HepG2 (cell line): ENCODE measurements around the gene KIAA0232. TPM values are rescaled to one million over a fixed set of nuclear protein-coding genes. Genes with fewer than 3 reads are reported as not detected.

ENCODE experiments used
- DMAP1 ChIP-seq: IDR thresholded peaks from 2 replicates; pipeline ENCODE4 v1.6.1; 2016
- HMG20B ChIP-seq: conservative IDR thresholded peaks from 2 replicates; pipeline ENCODE4 v1.6.1; 2016; ENCODE audit warnings: missing genetic modification reagents, missing compliant biosample characterization
- ISL2 ChIP-seq: sonication (generic); formaldehyde crosslinking; IDR thresholded peaks from 2 replicates; pipeline ENCODE4 v1.5.0; 2020; ENCODE audit warnings: missing genetic modification reagents
- KDM2A ChIP-seq: sonication (generic); formaldehyde crosslinking; IDR thresholded peaks from 2 replicates; pipeline ENCODE4 v1.4.0; 2020; ENCODE audit warnings: low read depth, missing genetic modification reagents, borderline replicate concordance
- KDM3A ChIP-seq: IDR thresholded peaks from 2 replicates; pipeline ENCODE4 v1.6.1; 2018; ENCODE audit warnings: low read depth, missing compliant biosample characterization
- NPAS2 ChIP-seq: sonication (generic); formaldehyde crosslinking; IDR thresholded peaks from 2 replicates; pipeline ENCODE4 v1.8.0; 2022; ENCODE audit warnings: mild to moderate bottlenecking, missing genetic modification reagents, borderline replicate concordance
- PHF8 ChIP-seq: sonication (generic); formaldehyde crosslinking; IDR thresholded peaks from 2 replicates; pipeline ENCODE4 v1.5.0; 2020; ENCODE audit warnings: missing genetic modification reagents
- STAG1 ChIP-seq: sonication (generic); formaldehyde crosslinking; IDR thresholded peaks from 2 replicates; pipeline ENCODE4 v1.4.0; 2020; ENCODE audit warnings: missing genetic modification reagents
- TCF7 ChIP-seq: sonication (generic); IDR thresholded peaks from 2 replicates; pipeline ENCODE4 v1.6.1; 2016; ENCODE audit warnings: antibody characterized with exemption, low read depth
- ZMYM2 ChIP-seq: sonication (generic); formaldehyde crosslinking; IDR thresholded peaks from 2 replicates; pipeline ENCODE4 v1.8.0; 2022; ENCODE audit warnings: mild to moderate bottlenecking, missing genetic modification reagents
- ZNF34 ChIP-seq: sonication (generic); formaldehyde crosslinking; IDR thresholded peaks from 2 replicates; pipeline ENCODE4 v1.4.0; 2020; ENCODE audit warnings: mild to moderate bottlenecking, missing genetic modification reagents, borderline replicate concordance
- ZNF367 ChIP-seq: sonication (generic); formaldehyde crosslinking; IDR thresholded peaks from 2 replicates; pipeline ENCODE4 v1.4.0; 2020; ENCODE audit warnings: missing genetic modification reagents, borderline replicate concordance
- ZNF430 ChIP-seq: sonication (generic); formaldehyde crosslinking; IDR thresholded peaks from 2 replicates; pipeline ENCODE4 v1.9.0; 2021; ENCODE audit warnings: mild to moderate bottlenecking, missing genetic modification reagents
- ZNF552 ChIP-seq: sonication (generic); formaldehyde crosslinking; IDR thresholded peaks from 2 replicates; pipeline ENCODE4 v1.9.0; 2022; ENCODE audit warnings: missing genetic modification reagents, mild to moderate bottlenecking, borderline replicate concordance
- ZNF883 ChIP-seq: sonication (generic); formaldehyde crosslinking; IDR thresholded peaks from 2 replicates; pipeline ENCODE4 v1.5.1; 2020; ENCODE audit warnings: mild to moderate bottlenecking, missing genetic modification reagents; ENCODE audit errors: not compliant biosample characterization
- polyA plus RNA-seq, 8 experiments: library from polyadenylated mRNA; depleted of rRNA in 3 of 8; stranded (reverse) in 7 of 8; unstranded in 1 of 8; fragments of >200 nt; fragmentation: Illumina TruSeq in 4 of 8; extraction: Trizol in 4 of 8; gene quantifications; 2 replicates each; pipeline versions ENCODE4 v1.2.1 to v1.2.3, GENCODE V29; 2011 to 2016; ENCODE audit warnings: low read depth in 4 of 8, missing spikeins in 1 of 8, mixed read lengths in 1 of 8; ENCODE audit not compliant: insufficient read depth in 1 of 8
- total RNA-seq, 5 experiments: library from RNA; depleted of rRNA; stranded (reverse); fragments of >200 nt; fragmentation: Illumina TruSeq; extraction: Trizol; gene quantifications; 2 replicates each; pipeline ENCODE4 v1.2.3, GENCODE V29; 2016; ENCODE audit warnings: low read depth in 1 of 5
- TF ChIP-seq, protein P1 (sequence below), 2 experiments: sonication (generic) in 1 of 2; formaldehyde crosslinking in 1 of 2; IDR thresholded peaks; 2 replicates each; pipeline versions ENCODE4 v1.5.1 to v1.6.1; 2011 to 2020; ENCODE audit warnings: borderline replicate concordance in 1 of 2, low read depth in 1 of 2, low read length in 1 of 2, mild to moderate bottlenecking in 1 of 2, missing genetic modification reagents in 1 of 2, moderate library complexity in 1 of 2
- TF ChIP-seq, protein P2 (sequence below): sonication (generic); formaldehyde crosslinking; IDR thresholded peaks from 2 replicates; pipeline ENCODE4 v1.4.0; 2020; ENCODE audit warnings: missing genetic modification reagents
- TF ChIP-seq, protein P3 (sequence below): sonication (generic); formaldehyde crosslinking; IDR thresholded peaks from 2 replicates; pipeline ENCODE4 v1.4.0; 2020; ENCODE audit warnings: mild to moderate bottlenecking, missing genetic modification reagents
- TF ChIP-seq, protein P4 (sequence below): IDR thresholded peaks from 2 replicates; pipeline ENCODE4 v1.6.1; 2018; ENCODE audit warnings: missing genetic modification reagents
- TF ChIP-seq, protein P5 (sequence below): sonication (generic); formaldehyde crosslinking; conservative IDR thresholded peaks from 2 replicates; pipeline ENCODE4 v1.4.0; 2020; ENCODE audit warnings: missing genetic modification reagents

KIAA0232 gene
- total and polyA plus RNA-seq, 2 of the 13 experiments (the other 11 are each of a cell fraction or from before 2014, with no cell fraction given): 7.8 to 17.1 TPM

DNA sequence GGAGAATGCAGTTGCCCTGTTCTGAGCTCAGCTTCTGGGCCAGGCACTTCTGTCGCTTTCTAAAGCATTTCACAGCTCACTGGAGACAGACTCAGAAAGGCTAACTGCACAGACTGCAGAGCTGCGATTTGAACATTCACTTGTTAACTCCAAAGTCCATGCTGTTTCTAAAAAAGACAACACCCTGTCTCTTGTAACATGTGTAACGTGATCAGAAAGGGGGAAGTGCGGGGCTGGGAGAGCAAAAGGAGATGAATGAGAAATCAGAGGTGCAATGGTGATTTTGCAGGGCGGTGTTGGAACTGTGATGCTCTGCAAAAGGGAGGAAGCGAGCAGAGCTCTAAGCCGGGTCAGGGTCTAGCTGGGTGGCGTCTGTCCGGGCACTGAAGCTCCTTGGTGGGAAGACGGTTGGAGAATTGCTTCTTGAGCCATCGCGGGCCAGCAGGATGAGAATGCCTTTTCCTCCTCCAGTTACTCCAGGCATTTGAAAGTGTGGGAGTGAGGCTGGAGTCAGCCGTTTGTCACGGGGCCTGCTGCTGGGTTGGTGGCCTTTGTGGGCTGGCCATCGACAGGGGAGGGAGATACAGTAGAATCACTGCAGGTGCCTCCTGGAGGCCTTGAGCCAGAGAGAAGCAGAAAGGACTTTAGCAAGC is 147.4 kb downstream of the KIAA0232 start (continued):
- TF ChIP-seq, protein P1, sequence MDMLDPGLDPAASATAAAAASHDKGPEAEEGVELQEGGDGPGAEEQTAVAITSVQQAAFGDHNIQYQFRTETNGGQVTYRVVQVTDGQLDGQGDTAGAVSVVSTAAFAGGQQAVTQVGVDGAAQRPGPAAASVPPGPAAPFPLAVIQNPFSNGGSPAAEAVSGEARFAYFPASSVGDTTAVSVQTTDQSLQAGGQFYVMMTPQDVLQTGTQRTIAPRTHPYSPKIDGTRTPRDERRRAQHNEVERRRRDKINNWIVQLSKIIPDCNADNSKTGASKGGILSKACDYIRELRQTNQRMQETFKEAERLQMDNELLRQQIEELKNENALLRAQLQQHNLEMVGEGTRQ (IDR thresholded peaks at IDR 0.05; ENCODE audit: low read depth, low read length): no peak
- TF ChIP-seq, protein P1 (CRISPR knock-in tag; IDR thresholded peaks at IDR 0.05; ENCODE audit: borderline replicate concordance): no peak
- TF ChIP-seq NPAS2 (CRISPR knock-in tag) (no peak), DMAP1 (peak; percentile 29; the same call in 1 of the 2 replicates), STAG1 (no peak), ZNF883 (no peak), HMG20B (CRISPR knock-in tag) (no peak), ZMYM2 (CRISPR knock-in tag) (no peak), KDM3A (no peak), ZNF367 (no peak), ZNF34 (CRISPR knock-in tag) (no peak), PHF8 (CRISPR knock-in tag) (no peak), TCF7 (no peak), ZNF552 (CRISPR knock-in tag) (no peak), KDM2A (no peak), ZNF430 (CRISPR knock-in tag) (peak; percentile 37; the same call in 1 of the 2 replicates), ISL2 (CRISPR knock-in tag) (no peak)
- TF ChIP-seq, protein P2, sequence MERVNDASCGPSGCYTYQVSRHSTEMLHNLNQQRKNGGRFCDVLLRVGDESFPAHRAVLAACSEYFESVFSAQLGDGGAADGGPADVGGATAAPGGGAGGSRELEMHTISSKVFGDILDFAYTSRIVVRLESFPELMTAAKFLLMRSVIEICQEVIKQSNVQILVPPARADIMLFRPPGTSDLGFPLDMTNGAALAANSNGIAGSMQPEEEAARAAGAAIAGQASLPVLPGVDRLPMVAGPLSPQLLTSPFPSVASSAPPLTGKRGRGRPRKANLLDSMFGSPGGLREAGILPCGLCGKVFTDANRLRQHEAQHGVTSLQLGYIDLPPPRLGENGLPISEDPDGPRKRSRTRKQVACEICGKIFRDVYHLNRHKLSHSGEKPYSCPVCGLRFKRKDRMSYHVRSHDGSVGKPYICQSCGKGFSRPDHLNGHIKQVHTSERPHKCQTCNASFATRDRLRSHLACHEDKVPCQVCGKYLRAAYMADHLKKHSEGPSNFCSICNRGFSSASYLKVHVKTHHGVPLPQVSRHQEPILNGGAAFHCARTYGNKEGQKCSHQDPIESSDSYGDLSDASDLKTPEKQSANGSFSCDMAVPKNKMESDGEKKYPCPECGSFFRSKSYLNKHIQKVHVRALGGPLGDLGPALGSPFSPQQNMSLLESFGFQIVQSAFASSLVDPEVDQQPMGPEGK (CRISPR knock-in tag): no peak; the same call in 1 of the 2 replicates
- TF ChIP-seq, protein P3, sequence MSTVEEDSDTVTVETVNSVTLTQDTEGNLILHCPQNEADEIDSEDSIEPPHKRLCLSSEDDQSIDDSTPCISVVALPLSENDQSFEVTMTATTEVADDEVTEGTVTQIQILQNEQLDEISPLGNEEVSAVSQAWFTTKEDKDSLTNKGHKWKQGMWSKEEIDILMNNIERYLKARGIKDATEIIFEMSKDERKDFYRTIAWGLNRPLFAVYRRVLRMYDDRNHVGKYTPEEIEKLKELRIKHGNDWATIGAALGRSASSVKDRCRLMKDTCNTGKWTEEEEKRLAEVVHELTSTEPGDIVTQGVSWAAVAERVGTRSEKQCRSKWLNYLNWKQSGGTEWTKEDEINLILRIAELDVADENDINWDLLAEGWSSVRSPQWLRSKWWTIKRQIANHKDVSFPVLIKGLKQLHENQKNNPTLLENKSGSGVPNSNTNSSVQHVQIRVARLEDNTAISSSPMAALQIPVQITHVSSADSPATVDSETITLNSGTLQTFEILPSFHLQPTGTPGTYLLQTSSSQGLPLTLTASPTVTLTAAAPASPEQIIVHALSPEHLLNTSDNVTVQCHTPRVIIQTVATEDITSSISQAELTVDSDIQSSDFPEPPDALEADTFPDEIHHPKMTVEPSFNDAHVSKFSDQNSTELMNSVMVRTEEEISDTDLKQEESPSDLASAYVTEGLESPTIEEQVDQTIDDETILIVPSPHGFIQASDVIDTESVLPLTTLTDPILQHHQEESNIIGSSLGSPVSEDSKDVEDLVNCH: no peak
- TF ChIP-seq, protein P4, sequence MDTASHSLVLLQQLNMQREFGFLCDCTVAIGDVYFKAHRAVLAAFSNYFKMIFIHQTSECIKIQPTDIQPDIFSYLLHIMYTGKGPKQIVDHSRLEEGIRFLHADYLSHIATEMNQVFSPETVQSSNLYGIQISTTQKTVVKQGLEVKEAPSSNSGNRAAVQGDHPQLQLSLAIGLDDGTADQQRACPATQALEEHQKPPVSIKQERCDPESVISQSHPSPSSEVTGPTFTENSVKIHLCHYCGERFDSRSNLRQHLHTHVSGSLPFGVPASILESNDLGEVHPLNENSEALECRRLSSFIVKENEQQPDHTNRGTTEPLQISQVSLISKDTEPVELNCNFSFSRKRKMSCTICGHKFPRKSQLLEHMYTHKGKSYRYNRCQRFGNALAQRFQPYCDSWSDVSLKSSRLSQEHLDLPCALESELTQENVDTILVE (CRISPR knock-in tag): no peak
- TF ChIP-seq, protein P5, sequence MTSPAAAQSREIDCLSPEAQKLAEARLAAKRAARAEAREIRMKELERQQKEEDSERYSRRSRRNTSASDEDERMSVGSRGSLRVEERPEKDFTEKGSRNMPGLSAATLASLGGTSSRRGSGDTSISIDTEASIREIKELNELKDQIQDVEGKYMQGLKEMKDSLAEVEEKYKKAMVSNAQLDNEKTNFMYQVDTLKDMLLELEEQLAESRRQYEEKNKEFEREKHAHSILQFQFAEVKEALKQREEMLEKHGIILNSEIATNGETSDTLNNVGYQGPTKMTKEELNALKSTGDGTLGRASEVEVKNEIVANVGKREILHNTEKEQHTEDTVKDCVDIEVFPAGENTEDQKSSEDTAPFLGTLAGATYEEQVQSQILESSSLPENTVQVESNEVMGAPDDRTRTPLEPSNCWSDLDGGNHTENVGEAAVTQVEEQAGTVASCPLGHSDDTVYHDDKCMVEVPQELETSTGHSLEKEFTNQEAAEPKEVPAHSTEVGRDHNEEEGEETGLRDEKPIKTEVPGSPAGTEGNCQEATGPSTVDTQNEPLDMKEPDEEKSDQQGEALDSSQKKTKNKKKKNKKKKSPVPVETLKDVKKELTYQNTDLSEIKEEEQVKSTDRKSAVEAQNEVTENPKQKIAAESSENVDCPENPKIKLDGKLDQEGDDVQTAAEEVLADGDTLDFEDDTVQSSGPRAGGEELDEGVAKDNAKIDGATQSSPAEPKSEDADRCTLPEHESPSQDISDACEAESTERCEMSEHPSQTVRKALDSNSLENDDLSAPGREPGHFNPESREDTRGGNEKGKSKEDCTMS (CRISPR knock-in tag): no peak
